Panc1 (cell line): ENCODE measurements around the gene LRRTM3. TPM values are rescaled to one million over a fixed set of nuclear protein-coding genes. Genes with fewer than 3 reads are reported as not detected.

Experiments used
- ATAC-seq: fragments of 200-7000 bp; cut with Tn5 transposase; 2 replicates; pipeline ENCODE4 v1.9.1; 2020; ENCODE audit warnings: mild to moderate bottlenecking, moderate library complexity
- BruUV-seq: library from RNA; stranded (reverse); fragments of 400-500 nt; replicated peaks from 2 replicates; lab custom pipeline; 2021; lab: Mats Ljungman, UMichigan
- CTCF ChIA-PET: fragments of 300-600 bp; sonication (Branson Sonifier 250); formaldehyde crosslinking; loops from one replicate; lab custom pipeline; 2022; ENCODE audit warnings: antibody characterized with exemption; lab: Charles Lee
- POLR2A ChIA-PET: fragments of 300-600 bp; sonication (Branson Sonifier 250); formaldehyde crosslinking; loops from one replicate; lab custom pipeline; 2022; ENCODE audit warnings: antibody characterized with exemption; lab: Charles Lee
- DNase-seq: peaks from one replicate; pipeline ENCODE4 v3.0.0-alpha.2; 2010; ENCODE audit warnings: low read depth, low spot score
- H3K27ac ChIP-seq: 2 replicates; pipeline ENCODE4 v1.5.1; 2011; ENCODE audit warnings: mild to moderate bottlenecking, low read length, inconsistent platforms
- H3K27me3 ChIP-seq: fragments of 200-500 bp; sonication (Bioruptor generic); 2 replicates; pipeline ENCODE4 v1.6.0; 2014; ENCODE audit warnings: low read length, inconsistent platforms; ENCODE audit not compliant: control insufficient read depth, insufficient read depth
- H3K36me3 ChIP-seq: fragments of 200-500 bp; sonication (Bioruptor generic); 2 replicates; pipeline ENCODE4 v1.5.1; 2014; ENCODE audit warnings: inconsistent platforms, mild to moderate bottlenecking, low read length, moderate library complexity; ENCODE audit not compliant: control insufficient read depth, insufficient read depth
- H3K4me1 ChIP-seq: 2 replicates; pipeline ENCODE4 v1.5.1; 2011; ENCODE audit warnings: inconsistent platforms, mild to moderate bottlenecking, low read length, moderate library complexity; ENCODE audit not compliant: control insufficient read depth, insufficient read depth
- H3K4me3 ChIP-seq, 2 experiments: 2 replicates each; pipeline ENCODE4 v1.5.1; 2011 to 2012; ENCODE audit warnings: low read depth in 2 of 2, low read length in 2 of 2, mild to moderate bottlenecking in 2 of 2, inconsistent platforms in 1 of 2, moderate library complexity in 1 of 2
- H3K9me3 ChIP-seq: fragments of 200-500 bp; sonication (Bioruptor generic); 2 replicates; pipeline ENCODE4 v1.5.1; 2014; ENCODE audit warnings: low read depth, mild to moderate bottlenecking, inconsistent platforms, low read length, moderate library complexity; ENCODE audit not compliant: control insufficient read depth, insufficient read depth
- CTCF ChIP-seq: fragments of 450-650 bp; IDR thresholded peaks from 2 replicates; pipeline ENCODE4 v1.5.1; 2017; ENCODE audit warnings: mild to moderate bottlenecking
- POLR2AphosphoS5 ChIP-seq: IDR thresholded peaks from 2 replicates; pipeline ENCODE4 v1.6.1; 2012; ENCODE audit warnings: mild to moderate bottlenecking, low read depth, low read length, moderate library complexity
- REST ChIP-seq, 2 experiments: IDR thresholded peaks; 2 replicates each; pipeline ENCODE4 v1.6.1; 2011 to 2012; ENCODE audit warnings: low read depth in 2 of 2, control low read depth in 1 of 2, low read length in 1 of 2, mild to moderate bottlenecking in 1 of 2, moderate library complexity in 1 of 2; ENCODE audit not compliant: insufficient read depth in 1 of 2
- SIN3A ChIP-seq: IDR thresholded peaks from 2 replicates; pipeline ENCODE4 v1.6.1; 2012; ENCODE audit warnings: low read depth, mild to moderate bottlenecking, low read length, moderate library complexity, borderline replicate concordance; ENCODE audit not compliant: insufficient read depth
- TCF7L2 ChIP-seq: IDR thresholded peaks from 2 replicates; pipeline ENCODE4 v1.6.1; 2011; ENCODE audit warnings: mild to moderate bottlenecking, low read depth, low read length, inconsistent platforms
- in situ Hi-C: cut with HindIII; loops from 2 replicates; pipeline ENCODE4 v1.10.0; 2016; ENCODE audit warnings: low sequenced_read_pairs, low pct_unique_long_range_greater_than_20kb
- intact Hi-C: fragments of 100-400 bp; cut with micrococcal nuclease; formaldehyde crosslinking; loops from one replicate; pipeline ENCODE4 v1.10.0; 2022; ENCODE audit not compliant: unreplicated experiment
- total RNA-seq: library from RNA; stranded (reverse); gene quantifications from one replicate; pipeline ENCODE4 v1.2.1, GENCODE V29; 2021; ENCODE audit not compliant: unreplicated experiment

Gene LRRTM3
- total RNA-seq, 1 experiment from 2014 or later: 0.10 TPM

- TF ChIP-seq CTCF: no peak
- no peak for TF ChIP-seq POLR2AphosphoS5
- TF ChIP-seq TCF7L2: no peak
- no peak for TF ChIP-seq REST (IDR thresholded peaks at IDR 0.05; ENCODE audit: insufficient read depth in 1 of 2, low read depth in 2 of 2, low read length in 1 of 2)
- TF ChIP-seq SIN3A: no peak
- intact Hi-C loops: no loop called here
- CTCF ChIA-PET: no interaction called here
Measured at GRCh38 chr10:67011981-67012380, 86.1 kb downstream of the LRRTM3 start.

GRCh38 chr10:67015225-67015624 is 89.4 kb downstream of the LRRTM3 start:
- H3K4me3 ChIP-seq: no peak overlapping the region
- no peaks in the 10 kb centered on the region for H3K36me3 ChIP-seq
- intact Hi-C loops: no loop called here
- POLR2A ChIA-PET: interaction anchor here (0.6 kb wide), 1 partner anchor 18 kb away, joined by 5 read pairs; no protein-coding TSS in a partner anchor
- no peaks in the 10 kb centered on the region for H3K27me3 ChIP-seq
- TF ChIP-seq SIN3A (no peak), TCF7L2 (no peak), REST (IDR thresholded peaks at IDR 0.05; ENCODE audit: insufficient read depth in 1 of 2, low read depth in 2 of 2, low read length in 1 of 2) (no peak), POLR2AphosphoS5 (no peak), CTCF (no peak)
- DNase-seq (no peak), ATAC-seq (no peak)
- BruUV-seq: no TSS peak
- CTCF ChIA-PET: no interaction called here
- no peaks in the 10 kb centered on the region for H3K4me1 ChIP-seq
- in situ Hi-C loops: no loop called here
- H3K27ac ChIP-seq: no peak overlapping the region
- no peaks in the 10 kb centered on the region for H3K9me3 ChIP-seq

More at GRCh38 chr10:67011981-67012380, 86.1 kb downstream of the LRRTM3 start:
- no peaks in the 10 kb centered on the region; the same call in 1 of the 2 replicates for H3K9me3 ChIP-seq
- H3K4me3 ChIP-seq: no peak overlapping the region
- no peaks in the 10 kb centered on the region for H3K27me3 ChIP-seq
- POLR2A ChIA-PET: no interaction called here
- no peaks in the 10 kb centered on the region for H3K4me1 ChIP-seq
- no peak for DNase-seq
- no TSS peak for BruUV-seq
- no peaks in the 10 kb centered on the region for H3K36me3 ChIP-seq
- no peak overlapping the region for H3K27ac ChIP-seq
- in situ Hi-C loops: no loop called here
- no peak for ATAC-seq
